CD4-positive, CD25-positive, alpha-beta regulatory T cell (primary cell): ENCODE data around the gene PPIF. TPM values are rescaled to one million over a fixed set of nuclear protein-coding genes. Genes with fewer than 3 reads are reported as not detected.

Source experiments
- ATAC-seq, 2 donors: fragments of 150-1000 bp; cut with Tn5 transposase; one replicate each; pipeline ENCODE4 v1.10.0; 2021; ENCODE audit warnings: low read depth in 2 of 2, moderate number of reproducible peaks in 2 of 2, moderate library complexity in 1 of 2
- DNase-seq, 3 donors: peaks; one replicate each; pipeline versions ENCODE4 v3.0.0 to v3.0.0-alpha.2; 2012 to 2022; ENCODE audit warnings: mixed read lengths in 1 of 3
- H3K27ac ChIP-seq: one replicate; pipeline ENCODE4 v1.7.0; 2013; ENCODE audit warnings: mild to moderate bottlenecking, low read length; ENCODE audit not compliant: insufficient read depth, poor library complexity, severe bottlenecking
- H3K27me3 ChIP-seq: one replicate; pipeline ENCODE4 v1.7.0; 2013; ENCODE audit warnings: low read length; ENCODE audit not compliant: control insufficient read depth, insufficient read depth
- H3K36me3 ChIP-seq: one replicate; pipeline ENCODE4 v1.7.0; 2013; ENCODE audit warnings: mild to moderate bottlenecking, low read length, moderate library complexity; ENCODE audit not compliant: control insufficient read depth, insufficient read depth
- H3K4me1 ChIP-seq: 2 replicates; pipeline ENCODE4 v1.7.0; 2013; ENCODE audit warnings: mild to moderate bottlenecking, low read length; ENCODE audit not compliant: insufficient read depth, control insufficient read depth, poor library complexity, severe bottlenecking
- H3K4me3 ChIP-seq: one replicate; pipeline ENCODE4 v1.7.0; 2013; ENCODE audit warnings: low read depth, mild to moderate bottlenecking, low read length, moderate library complexity
- H3K9me3 ChIP-seq, 2 experiments: 1 replicate in 1 of 2; 2 replicates in 1 of 2; pipeline ENCODE4 v1.7.0; 2013; ENCODE audit warnings: low read length in 2 of 2, mild to moderate bottlenecking in 1 of 2, moderate library complexity in 1 of 2; ENCODE audit not compliant: control insufficient read depth in 2 of 2
- H3K27ac Mint-ChIP-seq, 3 donors: one replicate each; pipeline ENCODE4 v1.8.0; 2020 to 2022; ENCODE audit warnings: mild to moderate bottlenecking in 3 of 3, mixed read lengths in 3 of 3, moderate library complexity in 2 of 3
- H3K27me3 Mint-ChIP-seq: one replicate; pipeline ENCODE4 v1.8.0; 2022; ENCODE audit warnings: mild to moderate bottlenecking, mixed read lengths
- H3K36me3 Mint-ChIP-seq: one replicate; pipeline ENCODE4 v1.8.0; 2020; ENCODE audit warnings: mixed read lengths
- H3K4me1 Mint-ChIP-seq, 4 donors: one replicate each; pipeline ENCODE4 v1.8.0; 2020 to 2022; ENCODE audit warnings: mixed read lengths in 4 of 4, mild to moderate bottlenecking in 1 of 4
- H3K4me3 Mint-ChIP-seq, 4 donors: one replicate each; pipeline ENCODE4 v1.8.0; 2020 to 2022; ENCODE audit warnings: mild to moderate bottlenecking in 4 of 4, mixed read lengths in 4 of 4, moderate library complexity in 3 of 4
- H3K9me3 Mint-ChIP-seq, 7 donors: one replicate each; pipeline ENCODE4 v1.8.0; 2020 to 2022; ENCODE audit warnings: mixed read lengths in 7 of 7, mild to moderate bottlenecking in 3 of 7, moderate library complexity in 2 of 7
- polyA plus RNA-seq, 4 donors: library from polyadenylated mRNA; unstranded; fragments of 300-500 nt; fragmentation: Illumina TruSeq; gene quantifications; one replicate each; pipeline ENCODE4 v1.2.3, GENCODE V29; 2021
- total RNA-seq: library from RNA; stranded (reverse); gene quantifications from one replicate; pipeline ENCODE4 v1.2.3, GENCODE V29; 2022

PPIF gene
- total and polyA plus RNA-seq, 5 donors from 2014 or later, result 15.5 to 60.2 (median 18.0) TPM

GRCh38 chr10:79316671-79317431, 30.4 kb upstream of the PPIF start:
- peak overlapping the region; percentile 76 to 86 (median 76) for H3K27ac Mint-ChIP-seq
- H3K4me1 Mint-ChIP-seq, result peaks cover 14 to 69% (median 55%) of the 10 kb centered on the region in 4 donors
- peak in 1 of 3 donors; percentile 65 for DNase-seq
- H3K27me3 Mint-ChIP-seq, result peaks cover 9% of the 10 kb centered on the region
- H3K36me3 ChIP-seq, result peaks cover 2% of the 10 kb centered on the region
- peaks cover 9% of the 10 kb centered on the region for H3K36me3 Mint-ChIP-seq
- H3K27me3 ChIP-seq, result no peaks in the 10 kb centered on the region
- peak overlapping the region; percentile 47 for H3K4me3 ChIP-seq
- peaks cover 54% of the 10 kb centered on the region for H3K4me1 ChIP-seq
- peak overlapping the region; percentile 70 to 91 (median 77) for H3K4me3 Mint-ChIP-seq
- H3K9me3 Mint-ChIP-seq, result peaks cover 0 to 9% (median 2%) of the 10 kb centered on the region in 7 donors
- peak; percentile 26 to 37 for ATAC-seq
- no peak overlapping the region for H3K27ac ChIP-seq
- H3K9me3 ChIP-seq, result no peaks in the 10 kb centered on the region

DNA sequence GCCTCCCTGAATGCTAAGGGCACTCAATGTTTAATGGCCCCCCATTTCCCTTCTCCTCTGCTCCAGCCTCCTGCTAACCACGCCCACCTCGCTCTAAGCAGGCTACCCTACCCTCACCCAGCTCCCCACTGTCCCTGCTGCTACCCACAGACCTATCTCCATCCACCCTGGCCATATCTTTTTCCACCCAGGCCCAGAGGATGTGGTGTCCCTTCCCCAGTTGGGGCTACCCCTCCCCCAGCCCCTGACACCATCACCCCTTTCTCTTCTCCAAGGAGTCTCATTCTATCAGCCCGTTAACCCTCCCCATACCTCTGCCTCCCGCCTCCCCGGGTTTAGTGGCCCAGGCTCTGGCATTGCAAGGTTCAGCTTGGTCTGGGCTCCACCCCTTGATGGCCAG, 28.9 kb upstream of the PPIF start:
- Mint-ChIP-seq H3K27ac (peak overlapping the region; percentile 86 to 99 (median 86)), H3K9me3 (peaks cover 0 to 9% (median 2%) of the 10 kb centered on the region in 7 donors), H3K4me1 (peaks cover 23 to 85% (median 69%) of the 10 kb centered on the region in 4 donors), H3K36me3 (peaks cover 9% of the 10 kb centered on the region), H3K27me3 (peaks cover 9% of the 10 kb centered on the region), H3K4me3 (peak overlapping the region in 3 of 4 donors; percentile 59 to 86 (median 70))
- ATAC-seq (no peak), DNase-seq (no peak)
- Histone ChIP-seq H3K4me1 (peaks cover 69% of the 10 kb centered on the region), H3K36me3 (no peaks in the 10 kb centered on the region), H3K27ac (no peak overlapping the region), H3K4me3 (no peak overlapping the region), H3K9me3 (no peaks in the 10 kb centered on the region), H3K27me3 (no peaks in the 10 kb centered on the region)

- ATAC-seq (no peak), DNase-seq (no peak)
- Histone ChIP-seq H3K27me3 (no peaks in the 10 kb centered on the region), H3K9me3 (no peaks in the 10 kb centered on the region), H3K27ac (no peak overlapping the region), H3K36me3 (no peaks in the 10 kb centered on the region), H3K4me3 (no peak overlapping the region), H3K4me1 (peaks cover 74% of the 10 kb centered on the region)
- peaks cover 31 to 91% (median 75%) of the 10 kb centered on the region in 4 donors for H3K4me1 Mint-ChIP-seq
- H3K9me3 Mint-ChIP-seq, result peaks cover 0 to 9% (median 2%) of the 10 kb centered on the region in 7 donors
- peak overlapping the region; percentile 81 to 86 (median 83) for H3K27ac Mint-ChIP-seq
- peaks cover 2% of the 10 kb centered on the region for H3K36me3 Mint-ChIP-seq
- H3K4me3 Mint-ChIP-seq, result peak overlapping the region in 3 of 4 donors; percentile 7 to 86 (median 24)
- peaks cover 9% of the 10 kb centered on the region for H3K27me3 Mint-ChIP-seq
Observed at GRCh38 chr10:79319115-79319771, 28.0 kb upstream of the PPIF start.

- no peak overlapping the region for H3K27ac ChIP-seq
- no peaks in the 10 kb centered on the region for H3K9me3 ChIP-seq
- no peak for ATAC-seq
- H3K4me1 ChIP-seq, result peaks cover 74% of the 10 kb centered on the region
- no peaks in the 10 kb centered on the region for H3K27me3 ChIP-seq
- peak overlapping the region in 1 of 4 donors; percentile 52 for H3K4me3 Mint-ChIP-seq
- peaks cover 0 to 9% (median 2%) of the 10 kb centered on the region in 7 donors for H3K9me3 Mint-ChIP-seq
- H3K27ac Mint-ChIP-seq, result peak overlapping the region; percentile 48 to 81 (median 56)
- H3K4me1 Mint-ChIP-seq, result peaks cover 31 to 94% (median 76%) of the 10 kb centered on the region in 4 donors
- H3K27me3 Mint-ChIP-seq, result peaks cover 9% of the 10 kb centered on the region
- no peaks in the 10 kb centered on the region for H3K36me3 Mint-ChIP-seq
- no peak overlapping the region for H3K4me3 ChIP-seq
- no peaks in the 10 kb centered on the region for H3K36me3 ChIP-seq
- DNase-seq, result no peak
Observed at GRCh38 chr10:79320316-79320715, 27.0 kb upstream of the PPIF start.

GRCh38 chr10:79320820-79321493, 26.3 kb upstream of the PPIF start:
- no peak overlapping the region for H3K4me3 ChIP-seq
- Mint-ChIP-seq H3K4me3 (peak overlapping the region in 1 of 4 donors; percentile 52), H3K36me3 (no peaks in the 10 kb centered on the region), H3K4me1 (peaks cover 26 to 88% (median 73%) of the 10 kb centered on the region in 4 donors), H3K9me3 (peaks cover 0 to 9% (median 2%) of the 10 kb centered on the region in 7 donors), H3K27me3 (peaks cover 9% of the 10 kb centered on the region), H3K27ac (peak overlapping the region in 2 of 3 donors; percentile 56 to 81)
- H3K27ac ChIP-seq, result no peak overlapping the region
- no peaks in the 10 kb centered on the region for H3K9me3 ChIP-seq
- ATAC-seq (no peak), DNase-seq (no peak)
- H3K27me3 ChIP-seq, result no peaks in the 10 kb centered on the region
- peaks cover 71% of the 10 kb centered on the region for H3K4me1 ChIP-seq
- H3K36me3 ChIP-seq, result no peaks in the 10 kb centered on the region

DNA sequence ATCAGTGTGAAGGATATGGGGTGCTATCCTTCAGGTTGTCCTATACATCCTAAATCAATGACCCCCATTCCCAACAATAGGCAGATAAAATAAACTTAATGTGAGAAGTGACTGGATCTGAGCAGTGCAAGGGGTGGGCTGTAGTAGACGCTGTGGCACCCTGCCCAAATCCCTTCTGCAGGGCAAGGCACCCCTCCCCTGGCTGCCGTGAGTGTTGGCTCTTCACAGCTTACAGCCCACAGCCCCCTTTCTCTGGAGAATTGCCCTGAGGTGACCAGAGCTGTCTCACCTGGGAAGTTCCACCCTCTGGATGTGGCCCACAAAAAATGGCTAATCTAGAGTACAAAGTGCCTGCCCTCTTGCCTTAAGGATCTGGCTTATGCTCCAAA, 25.8 kb upstream of the PPIF start:
- Mint-ChIP-seq H3K36me3 (no peaks in the 10 kb centered on the region), H3K4me1 (peaks cover 24 to 83% (median 69%) of the 10 kb centered on the region in 4 donors), H3K27me3 (peaks cover 9% of the 10 kb centered on the region), H3K4me3 (peak overlapping the region in 1 of 4 donors; percentile 52), H3K9me3 (peaks cover 0 to 9% (median 2%) of the 10 kb centered on the region in 7 donors), H3K27ac (peak overlapping the region in 1 of 3 donors; percentile 97)
- no peak for DNase-seq
- Histone ChIP-seq H3K4me1 (peaks cover 66% of the 10 kb centered on the region), H3K36me3 (no peaks in the 10 kb centered on the region), H3K27ac (no peak overlapping the region), H3K9me3 (no peaks in the 10 kb centered on the region), H3K27me3 (no peaks in the 10 kb centered on the region), H3K4me3 (no peak overlapping the region)
- ATAC-seq, result no peak

GRCh38 chr10:79321951-79322350, 25.3 kb upstream of the PPIF start:
- Mint-ChIP-seq H3K9me3 (peaks cover 0 to 9% (median 2%) of the 10 kb centered on the region in 7 donors), H3K27ac (peak overlapping the region in 2 of 3 donors; percentile 88 to 97), H3K27me3 (peaks cover 9% of the 10 kb centered on the region), H3K36me3 (no peaks in the 10 kb centered on the region), H3K4me1 (peaks cover 24 to 79% (median 64%) of the 10 kb centered on the region in 4 donors), H3K4me3 (peak overlapping the region in 3 of 4 donors; percentile 10 to 75 (median 52))
- H3K4me3 ChIP-seq, result no peak overlapping the region
- H3K4me1 ChIP-seq, result peaks cover 61% of the 10 kb centered on the region
- peak overlapping the region; percentile 67 for H3K27ac ChIP-seq
- H3K27me3 ChIP-seq, result no peaks in the 10 kb centered on the region
- no peaks in the 10 kb centered on the region for H3K36me3 ChIP-seq
- H3K9me3 ChIP-seq, result no peaks in the 10 kb centered on the region
- ATAC-seq (no peak), DNase-seq (no peak)
